GM12891 (cell line): Measurements from ENCODE around the gene CHP1.

ENCODE experiments used
- PAX5 ChIP-seq: IDR thresholded peaks from 2 replicates; pipeline ENCODE4 v1.6.1; 2011; ENCODE audit warnings: low read length, moderate library complexity, mild to moderate bottlenecking; ENCODE audit not compliant: insufficient read depth, severe bottlenecking
- POLR2A ChIP-seq: IDR thresholded peaks from 2 replicates; pipeline ENCODE4 v1.6.1; 2011; ENCODE audit warnings: low read depth, low read length, control low read depth
- POLR2AphosphoS5 ChIP-seq: IDR thresholded peaks from 2 replicates; pipeline ENCODE4 v1.6.1; 2011; ENCODE audit warnings: low read depth, low read length, control low read depth
- POU2F2 ChIP-seq: IDR thresholded peaks from 2 replicates; pipeline ENCODE4 v1.6.1; 2011; ENCODE audit warnings: low read depth, mild to moderate bottlenecking, control low read depth, low read length, moderate library complexity
- TAF1 ChIP-seq: IDR thresholded peaks from 2 replicates; pipeline ENCODE4 v1.6.1; 2011; ENCODE audit warnings: low read depth, low read length, control low read depth

- TF ChIP-seq TAF1 (no peak), POLR2A (no peak), POU2F2 (no peak), POLR2AphosphoS5 (no peak), PAX5 (no peak)
Measured at GRCh38 chr15:41251411-41251810, 20.3 kb downstream of the CHP1 start.
